ENCODE measurements around the gene TVP23B. TPM values are rescaled to one million over a fixed set of nuclear protein-coding genes. Genes with fewer than 3 reads are reported as not detected.

Gene TVP23B
- total RNA-seq, 4 donors from 2014 or later: 23.3 to 31.3 (median 27.2) TPM

DNA sequence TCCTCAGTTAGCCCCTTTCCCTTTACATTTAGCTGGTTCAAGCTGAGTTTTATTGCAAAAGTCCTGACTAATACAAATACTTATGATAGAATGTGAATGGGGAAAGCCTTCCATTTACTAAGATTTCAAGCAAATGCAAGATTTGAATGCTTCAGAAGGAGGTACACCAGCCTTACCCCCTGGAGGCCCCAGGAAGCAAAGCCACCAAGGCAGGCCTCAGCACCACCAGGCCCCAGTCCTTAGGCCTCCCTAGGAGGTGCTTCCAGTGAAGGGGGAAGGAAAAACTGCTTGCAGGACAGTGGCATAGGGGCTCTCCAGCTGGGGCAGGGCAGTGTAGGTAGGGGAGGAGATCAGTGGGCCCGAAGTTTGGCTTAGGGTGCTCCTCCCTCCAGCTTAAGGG lies 69.7 kb downstream of the TVP23B start:
- no peak for TF ChIP-seq EP300 (IDR thresholded peaks at IDR 0.05)
- TF ChIP-seq POLR2AphosphoS5 (IDR thresholded peaks at IDR 0.05): no peak
- TF ChIP-seq, protein P1, sequence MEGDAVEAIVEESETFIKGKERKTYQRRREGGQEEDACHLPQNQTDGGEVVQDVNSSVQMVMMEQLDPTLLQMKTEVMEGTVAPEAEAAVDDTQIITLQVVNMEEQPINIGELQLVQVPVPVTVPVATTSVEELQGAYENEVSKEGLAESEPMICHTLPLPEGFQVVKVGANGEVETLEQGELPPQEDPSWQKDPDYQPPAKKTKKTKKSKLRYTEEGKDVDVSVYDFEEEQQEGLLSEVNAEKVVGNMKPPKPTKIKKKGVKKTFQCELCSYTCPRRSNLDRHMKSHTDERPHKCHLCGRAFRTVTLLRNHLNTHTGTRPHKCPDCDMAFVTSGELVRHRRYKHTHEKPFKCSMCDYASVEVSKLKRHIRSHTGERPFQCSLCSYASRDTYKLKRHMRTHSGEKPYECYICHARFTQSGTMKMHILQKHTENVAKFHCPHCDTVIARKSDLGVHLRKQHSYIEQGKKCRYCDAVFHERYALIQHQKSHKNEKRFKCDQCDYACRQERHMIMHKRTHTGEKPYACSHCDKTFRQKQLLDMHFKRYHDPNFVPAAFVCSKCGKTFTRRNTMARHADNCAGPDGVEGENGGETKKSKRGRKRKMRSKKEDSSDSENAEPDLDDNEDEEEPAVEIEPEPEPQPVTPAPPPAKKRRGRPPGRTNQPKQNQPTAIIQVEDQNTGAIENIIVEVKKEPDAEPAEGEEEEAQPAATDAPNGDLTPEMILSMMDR (IDR thresholded peaks at IDR 0.05): no peak
- no peak for TF ChIP-seq POLR2A (IDR thresholded peaks at IDR 0.05; ENCODE audit: low read depth)
- WGBS: 88% methylated on average over 1 of the region's 1 CpG
- no peak overlapping the region for H3K27ac ChIP-seq (replicated peaks in 1 of 4)

DNA sequence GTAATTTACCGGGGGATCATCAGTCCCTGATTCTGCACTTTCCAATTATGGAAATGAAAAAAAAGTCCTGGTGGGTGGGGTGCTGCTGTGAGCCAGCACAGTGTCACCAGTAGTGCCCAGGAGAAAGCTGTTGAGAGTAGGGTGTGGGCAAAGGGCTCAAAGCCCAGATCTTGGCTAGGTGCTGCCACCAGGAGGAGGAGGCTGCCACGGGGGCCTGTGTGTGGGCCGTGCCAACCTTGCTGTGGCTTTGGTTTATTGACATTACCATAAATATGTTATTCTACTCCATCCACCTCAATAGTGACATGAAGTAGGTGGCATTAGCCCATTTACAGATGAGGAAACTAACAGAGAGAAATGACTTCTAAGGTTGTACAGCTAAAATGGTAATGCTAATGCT lies 70.2 kb downstream of the TVP23B start:
- Histone ChIP-seq H3K4me1 (peaks cover 7 to 12% (median 9%) of the 10 kb centered on the region in 4 donors), H3K36me3 (no peaks in the 10 kb centered on the region), H3K4me3 (no peak overlapping the region), H3K27me3 (no peaks in the 10 kb centered on the region), H3K27ac (replicated peaks in 1 of 4) (no peak overlapping the region), H3K9me3 (no peaks in the 10 kb centered on the region)
- TF ChIP-seq, protein P1 (IDR thresholded peaks at IDR 0.05): no peak
- TF ChIP-seq POLR2AphosphoS5 (IDR thresholded peaks at IDR 0.05): no peak
- no peak for TF ChIP-seq POLR2A (IDR thresholded peaks at IDR 0.05; ENCODE audit: low read depth)
- no peak for TF ChIP-seq EP300 (IDR thresholded peaks at IDR 0.05)
- 79% methylated on average over 3 of the region's 3 CpGs for WGBS
- intact Hi-C loops (cut with DNase I): no loop called here
- DNase-seq (ENCODE audit: extremely low spot score): no peak

More for the DNA sequence above, 69.7 kb downstream of the TVP23B start:
- H3K27me3 ChIP-seq: no peaks in the 10 kb centered on the region
- no peaks in the 10 kb centered on the region for H3K36me3 ChIP-seq
- H3K4me3 ChIP-seq: no peak overlapping the region
- intact Hi-C loops (cut with DNase I): no loop called here
- peaks cover 6 to 10% (median 7%) of the 10 kb centered on the region in 4 donors for H3K4me1 ChIP-seq
- H3K9me3 ChIP-seq: no peaks in the 10 kb centered on the region
- no peak for DNase-seq (ENCODE audit: extremely low spot score)

DNA sequence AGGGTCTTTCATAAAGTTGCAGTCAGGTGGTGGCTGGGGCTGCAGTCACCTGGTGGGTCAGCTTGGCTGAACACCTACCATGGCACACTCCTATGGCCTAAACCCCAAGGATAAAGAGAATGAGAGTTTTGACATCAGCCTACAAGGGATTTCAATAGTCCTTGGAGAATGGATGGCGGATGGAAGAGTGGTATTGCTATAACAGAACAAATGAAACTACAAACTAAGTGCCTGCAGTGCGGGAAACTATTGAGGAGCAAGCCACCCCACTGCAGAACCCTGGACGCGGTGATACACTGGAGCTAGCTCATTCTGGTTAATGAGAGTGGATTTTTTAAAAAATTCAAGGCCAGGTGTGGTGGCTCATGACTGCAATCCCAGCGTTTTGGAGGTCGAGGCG lies 74.0 kb downstream of the TVP23B start:
- Histone ChIP-seq H3K4me1 (peaks cover 18 to 43% (median 35%) of the 10 kb centered on the region in 4 donors), H3K27me3 (no peaks in the 10 kb centered on the region), H3K27ac (replicated peaks in 1 of 4) (peak overlapping the region in 2 of 4 donors; percentile 99), H3K9me3 (no peaks in the 10 kb centered on the region), H3K4me3 (no peak overlapping the region), H3K36me3 (no peaks in the 10 kb centered on the region)
- intact Hi-C loops (cut with DNase I): no loop called here
- TF ChIP-seq EP300 (IDR thresholded peaks at IDR 0.05) (no peak), POLR2A (IDR thresholded peaks at IDR 0.05; ENCODE audit: low read depth) (no peak), POLR2AphosphoS5 (IDR thresholded peaks at IDR 0.05) (no peak)
- TF ChIP-seq, protein P1 (IDR thresholded peaks at IDR 0.05): no peak
- 90% methylated on average over 7 of the region's 7 CpGs for WGBS
- no peak for DNase-seq (ENCODE audit: extremely low spot score)

DNA sequence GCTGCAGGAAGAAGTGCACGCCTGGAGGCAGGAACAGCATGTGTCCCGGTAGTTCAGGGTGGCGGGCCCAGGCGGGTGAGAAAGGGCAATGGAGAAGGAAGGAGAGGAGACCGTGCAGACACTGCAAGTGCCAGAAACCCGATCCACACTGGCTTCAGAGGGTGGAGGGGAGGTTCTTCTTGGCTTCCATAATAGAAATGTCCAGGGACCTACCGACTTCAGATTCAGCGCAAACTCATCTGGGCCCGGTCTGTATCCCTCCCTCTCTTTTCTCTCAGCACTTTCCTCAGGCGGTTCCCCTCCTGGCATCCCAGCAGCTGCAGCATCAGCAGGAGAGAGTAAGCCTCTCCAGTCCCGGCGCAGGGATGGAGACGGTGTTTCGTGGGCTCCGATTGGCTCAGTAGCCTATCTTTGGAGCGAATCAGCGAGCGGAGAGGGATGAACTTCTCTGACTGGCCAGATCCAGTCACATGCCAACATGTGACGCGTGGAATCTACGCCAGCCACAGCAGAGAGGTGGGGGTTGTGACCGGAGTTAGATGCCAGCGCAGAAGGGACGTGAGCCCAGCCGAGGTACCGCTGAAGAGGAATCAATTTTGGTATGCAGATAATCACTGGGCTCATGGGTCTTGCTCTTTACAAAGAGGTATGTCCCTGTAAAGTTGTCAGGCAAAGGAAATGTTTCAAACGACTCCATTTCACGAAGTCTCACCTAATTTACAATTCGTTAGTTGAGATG lies 75.0 kb downstream of the TVP23B start:
- Histone ChIP-seq H3K36me3 (no peaks in the 10 kb centered on the region), H3K4me1 (peaks cover 18 to 44% (median 39%) of the 10 kb centered on the region in 4 donors), H3K27ac (replicated peaks in 1 of 4) (peak overlapping the region; percentile 80 to 99 (median 98)), H3K27me3 (no peaks in the 10 kb centered on the region), H3K4me3 (peak overlapping the region; percentile 52 to 61 (median 58)), H3K9me3 (no peaks in the 10 kb centered on the region)
- WGBS: under 1% methylated on average over 29 of the region's 29 CpGs
- no peak for TF ChIP-seq EP300 (IDR thresholded peaks at IDR 0.05)
- peak; percentile 98 to 99 for TF ChIP-seq POLR2AphosphoS5 (IDR thresholded peaks at IDR 0.05)
- intact Hi-C loops (cut with DNase I): no loop called here
- DNase-seq (ENCODE audit: extremely low spot score): peak; percentile 98

Other genes with a start within 250 kb of the TVP23B start
- gene TBC1D28, start 136.8 kb upstream of the TVP23B start, total RNA-seq: not detected
- gene FOXO3B, start 98.9 kb upstream of the TVP23B start, total RNA-seq: 1 to 10 TPM; 5.4 to 8.4 (median 7.9) TPM
- gene FBXW10, start 37.1 kb upstream of the TVP23B start, total RNA-seq: under 1 TPM in 1 of 4 donors, not detected in 3; 0.42 TPM
- gene PRPSAP2, start 76.9 kb downstream of the TVP23B start, total RNA-seq: 10 to 100 TPM; 19.2 to 29.1 (median 22.3) TPM
- gene SLC5A10, start 171.0 kb downstream of the TVP23B start, total RNA-seq: not detected
- gene FAM83G, start 223.6 kb downstream of the TVP23B start, total RNA-seq: 10 to 100 TPM in 2 of 4 donors, 1 to 10 TPM in 2; 3.7 to 16.7 (median 11.8) TPM